HG02938 (cell line): ENCODE measurements around the gene TCAP.

ENCODE experiments used
- ATAC-seq: cut with Tn5 transposase; IDR thresholded peaks from one replicate; pipeline ENCODE4 v1.9.1; 2021; ENCODE audit warnings: mild to moderate bottlenecking, moderate library complexity; ENCODE audit not compliant: unreplicated experiment

TCAP gene

GRCh38 chr17:39648616-39649366 is 16.4 kb upstream of the TCAP start:
- no peak for ATAC-seq

GRCh38 chr17:39650121-39650579 is 15.0 kb upstream of the TCAP start:
- ATAC-seq: no peak

GRCh38 chr17:39651923-39652586 is 13.1 kb upstream of the TCAP start:
- no peak for ATAC-seq

- ATAC-seq: no peak
Measured at GRCh38 chr17:39652587-39653315, 12.4 kb upstream of the TCAP start.

GRCh38 chr17:39653316-39653661 is 11.9 kb upstream of the TCAP start:
- ATAC-seq: no peak

- ATAC-seq: no peak
Measured at GRCh38 chr17:39653662-39654331, 11.4 kb upstream of the TCAP start.

GRCh38 chr17:39655105-39655504 is 10.0 kb upstream of the TCAP start:
- ATAC-seq: no peak

- ATAC-seq: no peak
Measured at GRCh38 chr17:39658346-39658745, 6.8 kb upstream of the TCAP start.

- no peak for ATAC-seq
Measured at GRCh38 chr17:39658760-39659159, 6.4 kb upstream of the TCAP start.

GRCh38 chr17:39659279-39660010 is 5.7 kb upstream of the TCAP start:
- ATAC-seq: no peak

GRCh38 chr17:39660011-39660360 is 5.2 kb upstream of the TCAP start:
- no peak for ATAC-seq

GRCh38 chr17:39660397-39661385 is 4.5 kb upstream of the TCAP start:
- ATAC-seq: no peak

- ATAC-seq: no peak
Measured at GRCh38 chr17:39661744-39662541, 3.2 kb upstream of the TCAP start.

GRCh38 chr17:39662551-39663339 is 2.4 kb upstream of the TCAP start:
- ATAC-seq: no peak

- no peak for ATAC-seq
Measured at GRCh38 chr17:39663340-39663687, 1.8 kb upstream of the TCAP start.

GRCh38 chr17:39663688-39664580 is 1.2 kb upstream of the TCAP start:
- ATAC-seq: no peak

GRCh38 chr17:39665642-39666224 is 584 bp downstream of the TCAP start:
- no peak for ATAC-seq
